HS-27A (cell line): ENCODE results near the gene ZC3H12A.

Experiments used
- DNase-seq: peaks from one replicate; pipeline ENCODE4 v3.0.0-alpha.2; 2012; ENCODE audit warnings: low read depth, missing footprints

Gene ZC3H12A

GRCh38 chr1:37478890-37479254 lies 4.5 kb downstream of the ZC3H12A start:
- DNase-seq: no peak

DNA sequence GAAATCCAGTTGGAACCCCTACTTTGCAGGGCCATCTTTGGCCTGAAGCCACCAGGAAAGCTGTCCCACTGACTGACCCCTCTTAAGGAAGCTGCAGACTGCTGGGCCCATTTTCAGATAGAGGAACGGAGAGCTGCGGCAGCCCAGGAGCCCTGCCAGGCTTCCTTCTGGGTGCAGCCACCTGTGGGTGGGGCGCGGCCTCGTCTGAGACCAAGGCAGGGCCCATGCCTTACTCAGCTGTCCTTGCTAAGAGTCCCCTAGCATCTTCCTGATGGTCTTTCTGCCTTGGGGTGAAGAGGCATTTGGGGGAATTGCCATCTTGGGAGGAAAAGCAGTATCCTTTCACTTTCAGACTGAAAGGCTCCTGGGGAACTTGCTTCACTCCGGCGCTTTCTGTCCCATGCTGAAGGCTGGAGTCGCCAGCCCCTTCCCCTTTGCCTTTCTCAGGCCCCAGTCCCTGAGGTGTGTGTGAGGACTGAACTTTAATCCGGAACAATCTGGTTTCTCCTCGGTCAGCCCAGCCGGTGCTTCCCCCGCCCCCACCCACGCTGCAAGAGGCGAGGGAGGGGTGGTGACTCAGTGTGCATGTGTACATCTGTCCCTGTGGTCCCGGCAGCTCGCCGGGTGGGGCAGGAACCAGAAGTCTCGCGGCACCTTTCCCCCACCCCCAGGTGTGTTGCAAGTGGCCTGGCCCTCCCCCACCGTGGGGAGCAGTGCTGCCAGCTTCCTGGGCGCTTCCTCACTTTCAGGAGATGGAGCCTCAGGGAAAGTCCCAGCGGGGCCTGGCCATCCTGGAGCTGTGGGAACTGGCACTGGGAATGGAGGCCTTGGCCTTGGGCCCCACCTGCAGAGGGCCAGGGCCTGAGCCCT lies 5.1 kb downstream of the ZC3H12A start:
- DNase-seq: peak; percentile 68

DNA sequence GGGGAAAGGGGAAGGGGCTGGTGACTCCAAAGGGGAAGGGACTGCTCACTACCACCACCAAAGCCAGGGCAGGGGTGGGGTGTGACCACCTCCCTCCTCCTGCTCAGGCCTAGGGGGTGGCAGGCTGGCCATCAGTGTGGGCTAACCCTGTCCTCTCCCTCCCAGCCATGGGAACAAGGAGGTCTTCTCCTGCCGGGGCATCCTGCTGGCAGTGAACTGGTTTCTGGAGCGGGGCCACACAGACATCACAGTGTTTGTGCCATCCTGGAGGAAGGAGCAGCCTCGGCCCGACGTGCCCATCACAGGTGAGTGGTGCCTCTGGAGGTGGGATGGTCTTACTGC lies 5.7 kb downstream of the ZC3H12A start:
- DNase-seq: no peak

GRCh38 chr1:37480581-37481288 lies 6.4 kb downstream of the ZC3H12A start:
- DNase-seq: no peak

GRCh38 chr1:37481289-37482003 lies 7.1 kb downstream of the ZC3H12A start:
- DNase-seq: no peak

GRCh38 chr1:37482004-37482785 lies 7.8 kb downstream of the ZC3H12A start:
- no peak for DNase-seq

DNA sequence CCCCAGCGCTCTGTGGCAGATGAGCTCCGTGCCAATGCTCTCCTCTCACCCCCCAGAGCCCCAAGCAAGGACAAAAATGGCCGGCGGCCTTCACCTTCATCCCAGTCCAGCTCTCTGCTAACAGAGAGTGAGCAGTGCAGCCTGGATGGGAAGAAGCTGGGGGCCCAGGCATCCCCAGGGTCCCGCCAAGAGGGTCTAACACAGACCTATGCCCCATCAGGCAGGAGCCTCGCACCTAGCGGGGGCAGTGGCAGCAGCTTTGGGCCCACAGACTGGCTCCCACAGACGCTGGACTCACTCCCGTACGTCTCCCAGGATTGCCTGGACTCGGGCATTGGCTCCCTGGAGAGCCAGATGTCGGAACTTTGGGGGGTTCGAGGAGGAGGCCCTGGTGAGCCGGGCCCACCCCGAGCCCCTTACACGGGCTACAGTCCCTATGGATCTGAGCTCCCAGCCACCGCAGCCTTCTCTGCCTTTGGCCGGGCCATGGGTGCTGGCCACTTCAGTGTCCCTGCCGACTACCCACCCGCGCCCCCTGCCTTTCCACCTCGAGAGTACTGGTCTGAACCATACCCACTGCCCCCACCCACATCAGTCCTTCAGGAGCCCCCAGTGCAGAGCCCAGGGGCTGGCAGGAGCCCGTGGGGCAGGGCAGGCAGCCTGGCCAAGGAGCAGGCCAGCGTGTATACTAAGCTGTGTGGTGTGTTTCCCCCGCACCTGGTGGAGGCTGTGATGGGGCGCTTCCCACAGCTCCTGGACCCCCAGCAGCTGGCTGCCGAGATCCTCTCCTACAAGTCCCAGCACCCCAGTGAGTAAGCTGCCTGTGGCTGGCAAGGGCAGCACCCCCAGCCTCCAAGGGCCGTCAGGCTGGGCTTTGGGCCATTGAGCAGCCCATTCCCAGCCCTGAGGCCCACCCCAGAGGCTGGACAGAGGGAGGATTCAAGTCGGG lies 8.7 kb downstream of the ZC3H12A start:
- DNase-seq: no peak

DNA sequence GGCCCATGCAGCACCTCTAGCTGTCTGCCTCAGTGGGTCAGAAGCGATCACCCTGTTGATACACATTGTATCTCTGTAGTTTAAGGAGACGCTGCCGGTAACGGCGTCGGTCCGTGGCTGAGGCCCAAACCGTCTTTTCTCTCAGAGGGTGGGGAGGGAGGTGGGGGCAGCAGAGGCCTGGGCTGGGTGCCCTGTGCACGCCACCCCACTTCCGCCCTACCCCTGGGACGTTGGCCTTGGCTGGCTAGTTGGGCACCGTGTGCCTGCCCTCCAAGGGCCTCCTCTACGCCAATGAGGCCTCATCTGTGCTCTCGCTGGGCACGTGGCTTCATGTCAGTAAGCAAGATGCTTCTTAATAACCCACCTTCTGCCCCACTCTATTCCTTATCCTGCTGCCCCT lies 9.4 kb downstream of the ZC3H12A start:
- no peak for DNase-seq

- DNase-seq: no peak
These were observed 10.1 kb downstream of the ZC3H12A start for GRCh38 chr1:37484325-37485051.

GRCh38 chr1:37485902-37486679 lies 11.7 kb downstream of the ZC3H12A start:
- no peak for DNase-seq

GRCh38 chr1:37486680-37487618 lies 12.6 kb downstream of the ZC3H12A start:
- no peak for DNase-seq

GRCh38 chr1:37487619-37487984 lies 13.2 kb downstream of the ZC3H12A start:
- no peak for DNase-seq

DNA sequence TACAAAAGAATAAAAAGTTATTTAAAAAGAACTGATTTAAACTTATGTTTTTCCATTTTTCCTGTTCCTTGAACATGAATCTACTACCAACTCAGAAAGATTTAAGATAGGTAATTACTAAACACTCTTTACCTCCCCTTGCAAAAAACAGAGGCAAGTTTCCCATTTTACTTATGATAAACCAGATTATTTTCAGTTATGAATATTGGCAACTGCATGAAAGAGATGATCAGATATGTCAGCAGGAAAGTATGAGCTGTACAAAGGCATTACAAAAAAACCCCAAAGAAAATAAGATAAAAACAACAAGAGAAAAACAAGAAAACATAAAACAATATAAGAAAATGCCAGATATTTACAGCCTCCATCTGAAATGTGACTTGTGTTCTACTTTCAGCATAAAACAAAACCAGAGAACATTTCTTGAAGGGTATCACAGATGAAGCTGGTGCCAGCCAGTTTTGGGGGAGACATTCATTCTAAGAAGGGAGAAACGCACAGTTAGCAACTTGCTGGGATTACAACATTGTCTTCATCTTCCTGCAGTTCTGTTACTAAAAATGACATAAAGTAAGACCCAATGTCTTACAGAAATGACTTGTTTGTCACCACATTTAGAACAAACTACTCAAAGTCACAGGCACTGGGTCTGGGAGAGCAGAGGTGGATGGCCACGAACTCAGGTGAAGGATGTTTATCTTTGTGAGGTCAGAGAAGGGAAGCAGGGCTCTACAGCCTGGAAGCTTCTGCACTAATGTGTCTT lies 19.1 kb downstream of the ZC3H12A start:
- no peak for DNase-seq

- DNase-seq: no peak
These were observed 21.5 kb downstream of the ZC3H12A start for GRCh38 chr1:37495875-37496274.

DNA sequence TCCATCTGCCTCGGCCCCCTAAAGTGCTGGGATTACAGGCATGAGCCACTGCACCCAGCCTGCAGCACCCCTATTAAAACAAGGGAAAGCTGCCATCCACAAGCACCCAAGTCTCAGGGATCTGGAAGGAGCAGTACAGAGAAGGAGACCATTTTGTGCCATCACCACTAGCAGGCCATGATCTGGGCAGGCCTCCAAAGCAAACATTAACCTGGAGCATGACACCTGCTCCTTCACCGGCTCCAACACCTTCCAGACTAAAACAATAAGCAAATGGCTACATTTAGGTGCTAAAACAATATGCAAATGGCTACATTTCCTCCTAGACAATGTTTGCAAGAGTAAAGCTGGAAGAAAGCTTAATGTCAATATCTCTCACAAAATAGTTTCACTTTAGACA lies 23.5 kb downstream of the ZC3H12A start:
- DNase-seq: no peak

DNA sequence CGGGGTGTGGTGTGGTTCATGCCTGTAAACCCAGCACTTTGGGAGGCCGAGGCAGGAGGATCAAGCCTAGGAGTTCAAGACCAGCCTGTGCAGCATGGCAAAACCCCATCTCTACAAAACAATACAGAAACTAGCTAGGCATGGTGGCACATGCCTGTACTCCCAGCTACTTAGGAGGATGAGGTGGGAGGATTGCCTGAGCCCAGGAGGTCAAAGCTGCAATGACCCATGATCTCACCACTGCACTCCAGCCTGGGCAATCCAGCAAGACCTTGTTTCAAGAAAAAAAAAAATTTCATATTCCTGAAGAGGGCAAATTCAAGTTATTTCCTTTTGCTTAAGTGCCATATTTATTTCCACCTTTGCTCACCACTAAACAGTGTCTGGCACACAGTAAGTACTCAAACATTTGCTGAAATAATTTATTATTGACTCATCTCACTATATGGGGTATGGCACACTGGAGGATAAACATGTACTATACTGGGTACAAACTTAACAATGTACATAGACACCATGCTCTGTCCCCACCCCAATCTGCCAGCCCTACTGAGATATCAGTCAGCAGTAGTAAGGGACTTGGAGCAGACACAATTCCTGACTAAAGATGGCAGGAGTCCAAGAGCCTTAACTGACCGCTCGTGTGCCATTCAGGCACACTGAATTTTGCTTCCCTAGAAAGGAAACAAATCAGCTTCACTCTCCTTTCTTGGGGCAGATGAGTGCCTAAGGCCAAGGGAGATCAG lies 24.7 kb downstream of the ZC3H12A start:
- DNase-seq: peak; percentile 86

GRCh38 chr1:37501661-37502060 lies 27.3 kb downstream of the ZC3H12A start:
- no peak for DNase-seq
